Activated CD8-positive, alpha-beta memory T cell treated with anti-CD3 and anti-CD28 coated beads for 4 hours (primary cell): Measurements from ENCODE around the gene PRPF38A.
"Not testable (repeated sequence)": the region's sequence is repeated elsewhere in the genome, so short reads cannot be mapped to it uniquely, and the experiment has no call there.

Source experiments
- DNase-seq, 2 donors: peaks; one replicate each; pipeline ENCODE4 v3.0.0-alpha.2; 2020; ENCODE audit warnings: low read depth in 2 of 2

PRPF38A gene, protein sequence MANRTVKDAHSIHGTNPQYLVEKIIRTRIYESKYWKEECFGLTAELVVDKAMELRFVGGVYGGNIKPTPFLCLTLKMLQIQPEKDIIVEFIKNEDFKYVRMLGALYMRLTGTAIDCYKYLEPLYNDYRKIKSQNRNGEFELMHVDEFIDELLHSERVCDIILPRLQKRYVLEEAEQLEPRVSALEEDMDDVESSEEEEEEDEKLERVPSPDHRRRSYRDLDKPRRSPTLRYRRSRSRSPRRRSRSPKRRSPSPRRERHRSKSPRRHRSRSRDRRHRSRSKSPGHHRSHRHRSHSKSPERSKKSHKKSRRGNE

DNA sequence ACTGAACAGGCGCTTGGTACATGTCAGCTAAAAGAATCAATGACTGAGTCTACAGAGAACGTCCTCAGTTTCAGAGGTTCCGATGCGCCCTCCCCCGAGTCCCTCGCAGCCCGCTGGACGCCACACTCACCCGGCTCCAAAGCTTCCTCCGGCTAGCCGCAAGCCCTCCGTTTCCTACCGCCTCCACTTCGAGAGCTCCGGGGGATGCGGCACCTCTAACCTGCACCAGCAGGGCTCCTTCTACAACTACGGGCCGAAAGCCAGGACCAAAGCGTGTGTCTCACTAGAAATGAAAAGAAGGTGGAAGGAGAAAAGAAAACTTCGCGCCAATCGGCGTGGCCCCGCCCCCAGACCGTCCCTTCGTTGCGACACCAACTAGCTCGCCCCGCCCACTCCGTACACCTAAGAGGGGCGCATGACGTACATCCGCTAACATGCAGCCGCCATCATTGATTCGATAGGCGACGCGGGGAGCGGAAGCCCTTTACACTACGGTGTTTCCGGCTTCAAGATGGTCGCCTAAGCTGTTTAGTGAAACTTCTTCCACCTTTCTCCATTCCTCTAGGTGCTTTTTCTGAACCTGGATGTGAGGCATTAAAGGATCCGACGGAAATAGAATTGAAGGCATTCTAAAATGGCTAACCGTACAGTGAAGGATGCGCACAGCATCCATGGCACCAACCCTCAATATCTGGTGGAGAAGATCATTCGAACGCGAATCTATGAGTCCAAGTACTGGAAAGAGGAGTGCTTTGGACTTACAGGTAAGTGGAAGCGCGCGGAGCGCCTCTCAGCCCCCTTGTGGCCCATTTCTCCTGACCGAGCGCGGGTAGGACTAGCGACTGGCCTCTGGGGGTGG lies at the start of gene PRPF38A, which contains the start of gene ORC1:
Gene PRPF38A (plus strand): TSS at position 487 of the 859 bp plus-strand sequence. CDS start 148 bp downstream, at position 635.
Gene ORC1 (minus strand): TSS at position 308 of the 859 bp plus-strand sequence. CDS start 2,200 bp downstream, outside the sequence.
- DNase-seq: peak; percentile 88 to 95

DNA sequence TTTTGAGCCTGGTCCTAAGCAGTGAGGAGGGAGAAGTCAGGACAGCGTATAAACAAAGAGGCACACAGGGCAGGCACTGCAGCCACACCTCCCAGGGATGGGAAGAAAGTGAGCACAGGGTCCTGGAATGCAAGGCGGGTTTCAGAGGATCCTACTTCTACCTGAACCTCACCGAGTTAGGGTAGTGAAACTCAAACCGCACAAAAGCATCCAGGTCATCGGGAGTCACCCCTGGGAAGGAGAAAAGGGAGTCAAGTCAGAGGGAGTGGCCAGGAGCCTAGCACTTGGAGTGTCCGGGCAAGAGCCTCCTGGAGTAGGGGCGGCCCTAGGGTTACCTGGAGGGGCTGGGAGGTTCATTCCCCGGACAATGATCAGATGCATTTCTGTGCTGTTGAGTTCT lies 49.0 kb upstream of the PRPF38A start:
- no peak for DNase-seq

DNA sequence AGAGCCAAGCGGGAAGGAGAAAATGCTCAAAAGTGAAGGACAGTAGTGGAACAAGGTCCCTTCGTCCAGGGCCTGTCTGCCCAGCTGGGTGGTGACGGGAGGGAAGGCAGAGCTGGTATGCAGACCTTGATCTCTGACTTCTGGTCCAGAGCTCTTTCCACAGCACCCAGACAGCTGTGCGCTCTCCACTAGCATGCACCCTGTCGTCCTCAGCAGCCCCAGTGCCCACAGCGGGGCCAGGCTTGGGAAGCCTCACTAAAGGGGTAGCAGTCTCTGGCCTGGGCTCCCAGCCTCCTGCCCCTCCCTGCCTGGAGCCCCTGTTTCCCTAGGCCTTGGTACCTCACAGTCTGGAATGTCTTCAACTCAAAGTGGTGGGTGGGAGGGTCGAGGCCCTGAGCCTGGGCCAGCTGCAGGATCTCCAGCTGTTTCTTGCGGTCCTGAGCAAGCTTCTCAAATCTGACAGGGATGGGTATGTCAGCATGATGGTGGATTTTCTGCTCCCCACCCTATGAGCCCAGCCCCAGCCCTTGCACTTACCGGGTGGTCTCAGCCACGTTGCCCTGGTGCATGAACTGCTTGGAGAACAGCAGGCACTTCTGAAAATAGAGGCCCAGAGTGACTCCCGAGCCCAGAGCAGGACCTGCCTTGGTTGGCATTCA lies 48.4 kb upstream of the PRPF38A start:
- no peak for DNase-seq

DNA sequence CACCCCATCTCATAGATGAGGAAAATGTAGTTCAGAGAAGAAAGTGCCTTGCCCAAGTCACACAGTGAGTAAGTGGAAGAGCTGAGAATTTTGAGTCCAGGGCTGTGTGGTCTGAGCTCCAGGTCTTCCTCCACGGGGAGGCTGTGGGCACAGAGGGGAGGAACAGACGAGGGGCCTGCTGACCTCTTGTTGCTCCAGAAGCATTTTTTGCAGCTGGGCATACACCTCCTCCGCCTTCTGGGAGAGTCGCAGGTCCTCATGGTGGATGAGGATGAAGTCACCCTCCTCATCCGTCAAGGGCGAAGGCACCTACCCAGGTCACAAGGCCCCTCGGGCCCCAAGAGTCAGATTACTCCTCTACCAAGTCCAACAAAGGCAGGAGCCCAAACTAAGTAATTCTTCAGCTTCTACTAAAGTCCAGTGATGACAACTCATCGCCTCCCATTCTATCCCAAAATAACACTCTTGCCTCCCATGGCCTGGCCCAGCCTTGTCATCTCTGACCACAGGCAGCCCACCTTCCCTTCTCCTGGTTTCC lies 47.5 kb upstream of the PRPF38A start:
- no peak for DNase-seq

DNA sequence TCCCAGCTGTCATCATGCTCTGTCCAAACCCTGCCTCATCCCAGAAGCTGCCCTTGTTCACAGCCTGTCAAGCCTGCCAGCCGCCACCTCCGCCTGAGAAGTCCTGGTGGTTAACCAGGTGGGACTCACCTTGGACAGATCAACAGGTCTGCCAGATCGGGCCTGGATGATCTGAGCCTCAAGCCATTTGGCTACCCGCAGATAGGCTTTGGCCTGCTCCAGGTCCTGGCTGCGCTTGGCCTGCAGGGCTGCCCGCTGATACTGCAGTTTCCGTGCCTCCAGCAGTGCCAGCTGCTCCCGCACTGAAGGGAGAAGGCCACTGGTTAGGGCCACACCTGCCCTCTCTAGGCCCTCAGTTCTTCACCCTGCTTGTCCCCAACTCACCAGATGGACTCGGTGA lies 47.0 kb upstream of the PRPF38A start:
- no peak for DNase-seq

DNA sequence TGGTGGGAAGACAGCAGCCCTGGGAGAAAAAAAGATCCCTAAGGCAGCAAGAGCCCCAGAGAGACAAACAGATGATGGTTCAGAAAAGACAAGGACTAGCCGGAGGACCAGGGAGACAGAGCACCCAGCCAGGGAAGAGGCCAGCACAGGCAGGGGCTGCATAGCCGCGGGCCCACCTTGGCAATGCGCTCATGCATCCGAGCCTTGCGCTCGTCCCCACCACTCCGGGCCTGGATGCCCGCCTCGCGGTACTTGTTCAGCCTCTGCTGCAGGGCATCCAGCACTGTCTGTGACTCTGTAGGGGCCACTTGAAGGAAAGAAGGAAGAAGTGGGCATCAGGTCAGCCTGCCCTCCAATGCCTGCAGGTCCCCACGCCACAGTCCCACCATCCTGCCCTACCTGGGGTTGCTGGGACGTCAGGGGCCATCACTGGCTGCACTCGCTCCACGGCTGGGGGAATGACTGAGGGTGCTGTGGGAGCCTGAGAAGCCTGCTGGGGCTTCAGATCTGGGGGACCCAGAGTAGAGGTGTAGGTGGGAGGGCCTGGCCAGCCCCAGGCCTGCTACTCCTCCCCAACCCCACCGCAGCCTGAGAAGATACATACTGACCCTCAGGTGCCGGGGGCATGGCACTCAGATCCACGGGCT lies 45.4 kb upstream of the PRPF38A start:
- no peak for DNase-seq

DNA sequence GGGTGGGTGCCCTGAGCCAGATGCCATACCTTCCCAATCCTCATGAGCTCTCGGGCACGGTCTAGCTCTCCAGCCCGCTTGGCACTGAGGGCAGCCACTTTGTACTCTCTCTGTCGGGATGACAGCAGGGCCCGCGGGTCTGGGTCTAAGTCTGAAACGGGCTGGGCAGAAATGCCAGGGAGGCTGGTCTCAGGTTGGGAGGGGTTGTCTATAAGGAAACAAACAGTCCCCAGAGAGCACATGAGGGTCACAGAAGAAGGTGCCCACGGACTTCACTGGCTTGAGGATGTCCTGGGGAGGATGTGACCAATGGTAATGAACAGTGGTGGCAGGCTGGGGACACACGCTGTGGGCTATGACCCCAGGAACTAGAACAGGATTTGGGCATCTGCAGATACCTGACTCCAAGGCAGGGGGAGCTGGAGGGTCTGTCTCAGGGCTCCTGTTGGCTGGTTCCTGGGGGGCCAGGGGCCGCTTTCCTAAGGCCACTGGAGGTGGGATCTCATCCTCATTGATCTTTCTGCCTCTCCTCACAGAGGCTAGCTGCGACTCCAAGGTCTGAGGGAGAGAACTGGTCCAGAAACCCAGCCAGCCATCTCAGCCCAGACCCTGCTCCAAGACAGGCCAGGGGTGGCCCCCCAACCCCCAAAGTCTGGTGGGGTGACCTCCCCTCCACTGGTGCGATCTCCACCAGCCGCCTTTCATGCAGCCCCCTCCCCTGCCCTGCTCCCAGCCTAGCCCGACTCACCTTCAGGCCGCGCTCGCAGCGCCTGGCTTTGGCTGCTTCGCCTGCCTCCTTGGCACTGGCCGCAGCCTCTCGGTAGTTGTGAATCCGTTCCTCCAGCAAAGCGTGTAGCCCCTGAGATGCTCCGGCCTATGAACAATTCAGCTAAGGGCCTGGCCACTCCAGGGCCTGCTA lies 44.5 kb upstream of the PRPF38A start:
- no peak for DNase-seq

DNA sequence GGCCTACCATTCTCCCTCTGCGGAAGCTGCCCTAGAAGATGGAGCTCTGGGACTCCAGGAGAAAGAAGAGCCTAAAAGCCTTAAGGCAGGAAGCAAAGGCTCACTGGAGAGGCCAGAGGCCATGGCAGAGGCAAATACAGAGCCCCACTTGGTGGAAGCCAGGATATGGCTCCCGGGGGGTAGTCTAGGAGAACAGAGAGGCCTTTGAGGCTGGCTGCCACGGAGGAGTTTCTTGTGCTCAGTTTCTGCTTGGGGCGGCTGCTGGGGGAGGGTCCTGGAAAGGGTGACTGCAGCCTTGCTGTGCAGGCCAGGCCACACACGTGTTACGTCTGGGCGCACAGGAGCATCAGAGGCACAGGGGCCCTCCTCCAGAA lies 43.8 kb upstream of the PRPF38A start:
- DNase-seq: no peak

DNA sequence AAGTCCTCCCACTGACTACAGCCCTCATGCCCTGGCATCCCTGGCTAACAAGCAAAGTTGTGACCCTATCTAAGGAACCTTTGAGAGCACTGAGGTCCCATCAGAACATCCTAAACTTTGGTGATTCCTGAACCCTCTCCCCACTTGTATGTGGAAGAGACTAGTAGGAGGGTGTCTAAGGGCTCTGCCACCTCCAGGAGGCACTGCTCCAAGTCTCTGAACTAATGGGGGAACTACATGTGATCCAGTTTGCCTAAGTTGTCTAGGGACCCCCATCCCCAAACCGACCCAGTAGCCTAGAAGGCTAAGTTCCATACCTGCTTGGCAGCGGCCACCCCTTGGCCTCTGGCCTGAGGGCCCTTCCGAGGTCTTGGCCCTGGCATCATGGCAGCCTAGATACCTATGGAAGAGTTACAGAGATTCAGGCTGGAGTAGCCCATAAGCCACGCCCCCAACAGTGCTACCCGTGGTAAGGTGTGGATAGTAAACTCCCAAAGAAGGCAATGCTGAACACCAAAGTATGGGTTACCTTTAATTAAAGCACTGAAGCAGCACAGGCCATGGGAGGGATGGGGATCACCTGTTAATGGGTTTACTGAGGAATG lies 40.1 kb upstream of the PRPF38A start:
- DNase-seq: no peak

DNA sequence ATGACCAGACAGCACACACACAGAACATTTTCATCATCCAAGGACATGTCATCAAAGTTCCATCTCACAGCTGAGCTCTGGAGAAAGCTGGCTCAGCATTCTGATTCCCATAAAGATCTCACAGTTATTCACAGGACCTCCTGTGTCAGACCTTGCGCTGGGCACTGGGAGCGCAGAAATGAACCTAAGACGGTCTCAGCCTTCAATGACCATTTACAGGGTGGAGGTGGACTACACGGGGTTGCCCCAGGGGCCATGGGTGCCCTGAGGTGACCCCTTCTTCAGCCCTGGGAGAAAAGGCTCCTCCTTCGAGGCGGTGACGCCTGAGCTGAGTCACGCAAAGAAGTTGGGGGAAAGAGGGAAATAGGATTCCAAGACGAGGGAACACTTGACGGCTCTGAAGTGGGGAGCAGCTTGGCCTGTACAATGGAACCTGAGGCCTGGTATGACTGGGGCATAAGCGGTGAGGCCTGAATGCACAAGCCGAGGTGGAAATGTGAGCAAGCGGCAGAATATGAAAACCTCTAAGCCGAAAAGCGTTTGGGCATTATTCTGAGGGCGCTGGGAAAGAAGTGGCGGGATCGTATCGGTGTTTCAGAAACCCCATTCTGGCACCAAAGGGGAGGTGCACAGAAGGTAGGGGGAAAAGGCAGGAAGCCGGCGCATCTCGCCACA lies 39.2 kb upstream of the PRPF38A start:
- no peak for DNase-seq

DNA sequence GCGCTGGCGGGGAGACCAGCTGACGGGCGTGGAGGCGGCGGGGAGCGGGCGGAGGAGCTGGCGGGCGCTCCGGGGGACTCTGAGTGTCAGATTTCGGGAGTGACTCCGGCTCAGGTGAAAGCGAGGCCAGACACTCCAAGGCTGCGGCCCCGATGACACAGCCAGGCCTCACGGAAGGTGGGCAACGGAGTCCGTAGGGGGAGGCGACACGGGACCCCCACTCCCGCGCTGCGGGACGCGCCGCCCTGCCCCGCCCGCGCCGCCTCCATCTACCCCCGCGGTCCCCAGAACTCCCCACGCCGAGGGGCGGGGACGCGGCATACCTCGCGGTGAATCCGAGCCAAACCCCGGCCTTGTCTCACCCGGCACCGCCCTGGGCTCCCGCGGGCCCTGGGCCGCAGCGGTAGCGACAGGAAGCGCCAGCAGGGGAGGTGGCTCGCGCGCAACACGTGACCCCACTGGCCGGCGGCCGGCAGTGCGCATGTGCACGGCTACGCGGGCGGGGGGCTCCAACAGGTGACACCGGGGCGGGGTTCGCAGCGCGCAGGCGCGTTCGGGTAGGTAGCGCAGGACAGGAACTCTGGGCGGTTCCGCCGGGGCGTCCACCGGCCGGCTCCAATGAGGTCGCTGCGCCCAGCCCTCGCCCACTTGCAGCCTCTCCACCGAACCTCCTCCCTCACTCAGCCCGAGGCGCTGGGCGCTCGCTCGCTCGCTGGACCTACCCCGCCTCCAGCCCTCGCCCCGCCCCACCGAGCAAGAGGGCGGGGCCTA lies 38.5 kb upstream of the PRPF38A start, which contains the start of gene CC2D1B:
Gene CC2D1B (minus strand): TSS at position 460 of the 771 bp plus-strand sequence. CDS start 1,585 bp downstream, outside the sequence.
- DNase-seq: peak; percentile 97 to 98

DNA sequence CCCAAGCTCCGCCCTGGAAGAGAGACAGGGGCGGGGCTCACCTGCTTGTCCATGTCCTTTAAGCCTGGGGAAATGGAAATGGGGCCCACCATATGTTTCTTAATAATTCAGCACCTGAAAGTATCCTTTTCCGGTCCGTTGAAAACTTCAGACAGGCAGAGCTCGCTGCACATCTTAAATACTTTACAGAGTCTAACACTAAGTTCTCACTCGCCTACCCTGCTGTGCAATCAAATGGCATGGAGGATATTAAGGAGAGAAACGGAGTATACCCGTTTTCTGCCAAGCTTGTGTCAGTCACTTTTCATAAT lies 37.9 kb upstream of the PRPF38A start:
- no peak for DNase-seq

DNA sequence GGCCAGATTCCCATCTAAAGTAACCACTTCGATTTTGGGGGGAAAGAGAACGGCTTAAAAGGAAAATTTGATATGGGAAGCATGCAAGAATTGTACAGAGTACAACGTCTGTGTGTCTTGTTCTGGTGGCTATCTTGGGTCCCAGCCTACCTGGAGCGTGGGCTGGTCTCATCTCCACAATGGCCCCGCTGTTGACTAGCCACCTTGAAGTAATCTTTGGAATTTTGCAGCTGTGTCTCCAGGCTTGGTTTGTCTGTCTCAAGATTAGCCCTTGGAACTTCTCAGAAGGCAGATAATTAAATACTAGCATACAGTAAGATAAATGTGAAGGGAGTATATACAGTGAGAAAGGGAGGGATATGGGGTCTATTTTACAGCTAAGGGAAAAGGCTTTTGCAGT lies 37.1 kb upstream of the PRPF38A start:
- DNase-seq: no peak

DNA sequence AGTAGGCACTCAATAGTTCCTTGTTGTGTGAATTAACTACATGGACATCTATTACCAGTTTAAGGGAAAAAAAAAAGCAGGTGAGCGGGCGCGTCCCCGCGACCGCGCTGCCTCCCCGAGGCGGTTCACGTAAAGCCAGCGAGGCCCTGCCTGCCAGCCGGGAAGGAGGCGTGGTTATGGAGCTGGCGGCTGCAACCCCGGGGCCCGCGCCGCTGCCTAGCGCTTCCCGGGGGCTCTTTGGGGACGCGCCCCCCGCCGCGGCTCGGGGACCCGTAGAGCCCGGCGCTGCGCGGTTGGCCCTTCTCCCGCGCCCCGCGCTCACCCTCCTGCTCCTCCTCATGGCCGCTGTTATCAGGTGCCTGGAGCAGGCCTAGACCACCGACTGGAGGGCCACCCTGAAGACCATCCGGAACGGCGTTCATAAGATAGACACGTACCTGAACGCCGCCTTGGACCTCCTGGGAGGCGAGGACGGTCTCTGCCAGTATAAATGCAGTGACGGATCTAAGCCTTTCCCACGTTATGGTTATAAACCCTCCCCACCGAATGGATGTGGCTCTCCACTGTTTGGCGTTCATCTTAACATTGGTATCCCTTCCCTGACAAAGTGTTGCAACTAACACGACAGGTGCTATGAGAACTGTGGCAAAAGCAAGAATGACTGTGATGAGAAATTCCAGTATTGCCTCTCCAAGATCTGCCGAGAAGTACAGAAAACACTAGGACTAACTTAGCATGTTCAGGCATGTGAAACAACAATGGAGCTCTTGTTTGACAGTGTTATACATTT lies 35.8 kb upstream of the PRPF38A start:
- DNase-seq: no peak

DNA sequence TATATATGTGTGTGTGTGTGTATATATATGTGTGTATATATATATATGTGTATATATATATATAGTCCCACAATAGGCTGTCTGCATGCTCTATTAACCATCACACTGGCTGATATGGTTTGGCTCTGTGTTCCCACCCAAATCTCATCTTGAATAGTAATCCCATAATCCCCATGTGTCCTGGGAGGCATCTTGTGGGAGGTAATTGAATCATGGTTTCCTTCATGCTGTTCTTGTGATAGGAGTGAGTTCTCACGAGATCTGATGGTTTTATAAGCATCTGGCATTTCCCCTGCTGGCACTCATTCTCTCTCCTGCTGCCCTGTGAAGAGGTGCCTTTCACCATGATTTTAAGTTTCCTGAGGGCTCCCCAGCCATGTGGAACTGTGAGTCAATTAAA lies 34.6 kb upstream of the PRPF38A start:
- not testable (repeated sequence) for DNase-seq

DNA sequence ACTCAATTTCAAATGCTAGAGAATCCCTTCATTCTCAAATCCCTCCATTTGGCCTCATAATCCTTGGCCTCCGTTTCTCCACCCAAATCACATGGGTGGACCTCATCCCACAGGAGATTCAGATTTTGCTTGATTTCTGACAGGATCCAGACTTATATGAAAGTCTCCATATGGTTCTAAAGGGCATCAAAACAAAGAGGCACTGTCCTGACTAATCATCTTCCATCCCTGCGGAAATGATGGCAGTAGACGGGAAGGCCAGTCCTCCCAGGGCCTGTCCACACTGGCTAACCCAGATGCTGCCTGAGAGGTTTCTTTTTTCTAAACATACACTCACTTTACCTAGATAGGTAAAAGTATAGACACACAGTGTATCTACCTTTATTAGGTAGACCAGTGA lies 19.0 kb upstream of the PRPF38A start:
- no peak for DNase-seq

DNA sequence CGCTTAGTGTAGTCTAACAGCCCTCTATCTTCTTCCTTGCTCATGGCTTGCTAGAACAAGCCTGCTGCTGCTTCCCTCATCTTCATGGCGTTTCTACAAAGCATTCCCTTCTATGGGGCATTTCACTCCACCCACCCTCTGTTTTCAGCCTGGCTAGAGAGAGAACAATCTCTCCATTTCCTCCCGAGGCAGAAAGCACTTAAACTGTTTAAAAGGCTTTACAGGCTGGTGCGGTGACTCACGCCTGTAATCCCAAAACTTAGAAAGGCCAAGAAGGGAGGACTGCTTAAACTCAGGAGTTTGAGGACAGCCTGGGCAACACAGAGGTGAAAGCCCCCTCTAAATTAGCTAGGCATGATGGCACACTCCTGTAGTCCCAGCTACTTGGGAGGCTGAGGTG lies 17.9 kb upstream of the PRPF38A start:
- no peak for DNase-seq

DNA sequence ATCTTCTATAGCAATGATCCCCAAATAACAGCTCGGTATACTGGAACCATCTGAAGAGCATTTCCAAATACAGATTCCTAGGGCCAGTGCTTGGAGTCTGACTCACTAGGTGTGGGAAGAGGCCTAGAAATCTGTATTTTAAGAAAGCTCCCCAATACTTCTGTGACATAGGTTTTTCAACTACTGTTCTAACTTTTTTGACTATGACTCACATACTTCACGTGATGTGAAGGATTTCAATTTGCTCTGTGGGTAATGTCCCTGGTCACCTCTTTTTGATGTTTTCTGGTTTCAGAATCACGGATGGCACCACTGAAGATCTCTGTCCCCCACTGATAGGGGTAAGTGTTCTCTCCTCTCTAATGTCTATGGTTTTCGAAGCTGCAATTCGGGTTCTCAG lies 11.2 kb upstream of the PRPF38A start:
- DNase-seq: no peak
